K562 (cell line): Measurements from ENCODE around the gene EN1. TPM values are rescaled to one million over a fixed set of nuclear protein-coding genes. Genes with fewer than 3 reads are reported as not detected.

Source experiments
- ATAC-seq: fragments of 200-7000 bp; cut with Tn5 transposase; 3 replicates; pipeline ENCODE4 v1.9.1; 2020; ENCODE audit warnings: moderate library complexity
- BruUV-seq: library from RNA; stranded (reverse); fragments of 400-500 nt; replicated peaks from 2 replicates; lab custom pipeline; 2021; lab: Mats Ljungman, UMichigan
- CTCF ChIA-PET: fragments of 300-600 bp; formaldehyde crosslinking; extraction: SDS; loops from one replicate; lab custom pipeline; 2021; ENCODE audit warnings: low intra/inter-chr PET ratio; lab: Yijun Ruan, JAX
- POLR2A ChIA-PET: fragments of 300-600, 350-650 bp; sonication (Branson Sonifier 250); formaldehyde crosslinking; extraction: SDS; loops from one replicate; lab custom pipeline; 2021; ENCODE audit warnings: antibody characterized with exemption, inconsistent platforms; lab: Yijun Ruan, JAX
- DNase-seq, 4 experiments: peaks; one replicate each; pipeline versions ENCODE4 v3.0.0 to v3.0.0-alpha.2; 2011 to 2018; ENCODE audit warnings: low spot score in 3 of 4, mixed read lengths in 3 of 4; ENCODE audit errors: extremely low read depth in 1 of 4
- FAIRE-seq: peaks from 2 replicates; lab custom pipeline; 2011; peaks lifted over from hg19 to GRCh38; lab: Jason Lieb, UNC
- H2AFZ ChIP-seq: 2 replicates; pipeline ENCODE4 v1.6.0; 2011; ENCODE audit warnings: low read depth, low read length, control low read depth, inconsistent platforms
- H3K27ac ChIP-seq: fragments of 200-600 bp; 3 replicates; pipeline ENCODE4 v1.8.0; 2011; ENCODE audit warnings: low read depth, mild to moderate bottlenecking, control low read depth, inconsistent platforms, low read length, moderate library complexity, mixed read lengths; ENCODE audit errors: extremely low read depth
- H3K27me3 ChIP-seq, 2 experiments: fragments of 300-600 bp in 1 of 2; 2 replicates in 1 of 2; 3 replicates in 1 of 2; pipeline versions ENCODE4 v1.6.0 to v1.8.0; 2011; ENCODE audit warnings: inconsistent platforms in 2 of 2, low read length in 2 of 2, mild to moderate bottlenecking in 1 of 2, mixed read lengths in 1 of 2, moderate library complexity in 1 of 2; ENCODE audit not compliant: control insufficient read depth in 2 of 2, insufficient read depth in 2 of 2
- H3K36me3 ChIP-seq: fragments of 300-600 bp; 3 replicates; pipeline ENCODE4 v1.8.0; 2011; ENCODE audit warnings: mild to moderate bottlenecking, low read length, inconsistent platforms; ENCODE audit not compliant: control insufficient read depth, insufficient read depth
- H3K4me1 ChIP-seq, 2 experiments: fragments of 200-600 bp in 1 of 2; replicated peaks in 1 of 2; 2 replicates in 1 of 2; 3 replicates in 1 of 2; pipeline versions ENCODE4 v1.5.1 to v1.8.0; 2011; ENCODE audit warnings: inconsistent platforms in 2 of 2, low read length in 2 of 2, mild to moderate bottlenecking in 1 of 2, mixed read lengths in 1 of 2, moderate library complexity in 1 of 2; ENCODE audit not compliant: control insufficient read depth in 2 of 2, insufficient read depth in 2 of 2
- H3K4me2 ChIP-seq: 2 replicates; pipeline ENCODE4 v1.6.1; 2011; ENCODE audit warnings: low read length, control low read depth, inconsistent platforms, mixed read lengths; ENCODE audit not compliant: insufficient read depth
- H3K4me3 ChIP-seq: fragments of 200-600 bp; sonication (generic), shearing (Covaris generic); 2 replicates; pipeline ENCODE4 v1.5.1; 2016; ENCODE audit warnings: control low read depth, inconsistent platforms
- H3K79me2 ChIP-seq: fragments of 200-600 bp; 3 replicates; pipeline ENCODE4 v1.8.0; 2011; ENCODE audit warnings: low read length, inconsistent platforms; ENCODE audit not compliant: control insufficient read depth, insufficient read depth
- H3K9ac ChIP-seq, 2 experiments: 2 replicates each; pipeline versions ENCODE4 v1.6.0 to v1.6.1; 2011; ENCODE audit warnings: low read depth in 2 of 2, low read length in 2 of 2, control low read depth in 1 of 2, inconsistent platforms in 1 of 2, mild to moderate bottlenecking in 1 of 2, mixed read lengths in 1 of 2; ENCODE audit not compliant: insufficient read depth in 1 of 2
- H3K9me1 ChIP-seq: one replicate; pipeline ENCODE4 v1.6.0; 2011; ENCODE audit warnings: inconsistent platforms, mild to moderate bottlenecking, low read length, moderate library complexity; ENCODE audit not compliant: control insufficient read depth, insufficient read depth
- H3K9me3 ChIP-seq: replicated peaks from 2 replicates; pipeline ENCODE4 v1.5.1; 2011; ENCODE audit warnings: low read depth, low read length, inconsistent platforms; ENCODE audit not compliant: control insufficient read depth, insufficient read depth
- H4K20me1 ChIP-seq: replicated peaks from 2 replicates; pipeline ENCODE4 v1.6.1; 2011; ENCODE audit warnings: low read length, inconsistent platforms, mixed read lengths; ENCODE audit not compliant: control insufficient read depth, insufficient read depth
- ESRRA ChIP-seq: fragments of 450-650 bp; IDR thresholded peaks from 2 replicates; pipeline ENCODE4 v1.6.1; 2014; ENCODE audit warnings: low read depth, mild to moderate bottlenecking, moderate library complexity, borderline replicate concordance
- WGBS: fragments of 100-300 bp; shearing (Covaris generic); methylation state at CpG from one replicate; pipeline ENCODE4 v1.1.6; 2016; ENCODE audit warnings: low coverage, mixed read lengths; ENCODE audit not compliant: insufficient coverage; ENCODE audit errors: missing lambda C conversion rate; 5-methylcytosine and 5-hydroxymethylcytosine counted together
- in situ Hi-C: fragments of 300-500 bp; cut with MboI; formaldehyde crosslinking; loops from 4 replicates; pipeline ENCODE4 v1.15.0; 2018; ENCODE audit warnings: inconsistent platforms, mixed read lengths
- intact Hi-C: fragments of 100-400 bp; cut with micrococcal nuclease; formaldehyde crosslinking; loops from 2 replicates; pipeline ENCODE4 v1.14.2; 2022
- polyA plus RNA-seq, 8 experiments: library from polyadenylated mRNA; depleted of rRNA in 4 of 8; stranded (reverse) in 5 of 8; unstranded in 3 of 8; fragments of >200 nt; fragmentation: Nextera tagmentation in 2 of 8; fragmentation: Illumina TruSeq in 1 of 8; extraction: Ambion mirVana in 2 of 8; extraction: Trizol in 1 of 8; gene quantifications; 2 replicates each; pipeline versions ENCODE4 v1.2.1 to v1.2.3, GENCODE V29; 2011 to 2014; ENCODE audit warnings: inconsistent platforms in 1 of 8, missing spikeins in 1 of 8
- total RNA-seq, 7 experiments: library from RNA; depleted of rRNA in 6 of 7; stranded (reverse); fragments of >200 nt in 6 of 7; fragmentation: Illumina TruSeq in 2 of 7; extraction: Trizol in 2 of 7; gene quantifications; 2 replicates each; pipeline versions ENCODE4 v1.2.1 to v1.2.3, GENCODE V29; 2011 to 2021; ENCODE audit warnings: low replicate concordance in 1 of 7
- TF ChIP-seq, protein P1 (sequence below): fragments of 150-350 bp; IDR thresholded peaks from 2 replicates; pipeline ENCODE4 v1.6.1; 2014; ENCODE audit warnings: low read depth, mild to moderate bottlenecking, low read length, borderline replicate concordance

Gene EN1
- total and polyA plus RNA-seq, 9 of the 15 experiments (the other 6 are each of a cell fraction or from before 2014, with no cell fraction given) = 0.06 to 2.0 (median 0.51) TPM

DNA sequence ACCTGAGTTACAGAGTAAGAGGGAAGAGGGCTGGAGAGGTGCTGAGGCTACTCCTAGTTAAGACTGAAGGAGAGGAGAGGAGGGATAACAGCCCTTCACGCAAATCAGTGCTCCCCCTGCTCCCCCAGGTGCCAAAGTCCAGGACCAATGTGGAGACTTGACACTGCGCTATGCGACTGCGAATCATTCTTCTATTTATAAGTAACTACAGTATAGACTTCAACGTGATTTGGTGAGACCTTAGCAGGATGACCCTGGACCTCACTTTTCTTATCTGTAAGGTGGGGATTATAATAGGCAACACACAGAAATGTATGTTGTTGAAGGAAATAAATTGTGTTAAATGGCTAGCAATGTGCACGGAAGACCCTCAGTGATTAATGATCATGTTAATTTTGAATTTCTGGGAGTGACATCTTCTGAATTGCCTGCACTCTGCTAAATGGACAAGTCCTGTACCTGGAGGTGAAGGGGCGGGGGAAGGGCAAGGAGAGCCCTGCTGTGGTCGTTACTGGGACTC lies 11.0 kb downstream of the EN1 start:
- H3K4me3 ChIP-seq = no peak overlapping the region
- WGBS = 23% methylated on average over 8 of the region's 8 CpGs
- ATAC-seq (no peak), DNase-seq (no peak), FAIRE-seq (no peak)
- ChIA-PET POLR2A (interaction anchor here (0.6 kb wide), 1 partner anchor 115 kb away, joined by 3 read pairs; no protein-coding TSS in a partner anchor), CTCF (no interaction called here)
- no peak overlapping the region for H3K9ac ChIP-seq
- intact Hi-C loops = no loop called here
- H3K9me1 ChIP-seq = no peaks in the 10 kb centered on the region
- H3K27me3 ChIP-seq = peaks cover 0 to 29% of the 10 kb centered on the region in 2 experiments; a peak in 3 of 5 replicates
- in situ Hi-C loops = no loop called here
- H2AFZ ChIP-seq = no peak overlapping the region
- peaks cover 0 to 19% of the 10 kb centered on the region in 2 experiments; a peak in 2 of 5 replicates for H3K4me1 ChIP-seq
- H3K4me2 ChIP-seq = no peak overlapping the region
- H4K20me1 ChIP-seq = no peaks in the 10 kb centered on the region
- no peaks in the 10 kb centered on the region for H3K36me3 ChIP-seq
- no TSS peak for BruUV-seq
- no peaks in the 10 kb centered on the region for H3K79me2 ChIP-seq
- no peaks in the 10 kb centered on the region for H3K9me3 ChIP-seq
- TF ChIP-seq, protein P1, sequence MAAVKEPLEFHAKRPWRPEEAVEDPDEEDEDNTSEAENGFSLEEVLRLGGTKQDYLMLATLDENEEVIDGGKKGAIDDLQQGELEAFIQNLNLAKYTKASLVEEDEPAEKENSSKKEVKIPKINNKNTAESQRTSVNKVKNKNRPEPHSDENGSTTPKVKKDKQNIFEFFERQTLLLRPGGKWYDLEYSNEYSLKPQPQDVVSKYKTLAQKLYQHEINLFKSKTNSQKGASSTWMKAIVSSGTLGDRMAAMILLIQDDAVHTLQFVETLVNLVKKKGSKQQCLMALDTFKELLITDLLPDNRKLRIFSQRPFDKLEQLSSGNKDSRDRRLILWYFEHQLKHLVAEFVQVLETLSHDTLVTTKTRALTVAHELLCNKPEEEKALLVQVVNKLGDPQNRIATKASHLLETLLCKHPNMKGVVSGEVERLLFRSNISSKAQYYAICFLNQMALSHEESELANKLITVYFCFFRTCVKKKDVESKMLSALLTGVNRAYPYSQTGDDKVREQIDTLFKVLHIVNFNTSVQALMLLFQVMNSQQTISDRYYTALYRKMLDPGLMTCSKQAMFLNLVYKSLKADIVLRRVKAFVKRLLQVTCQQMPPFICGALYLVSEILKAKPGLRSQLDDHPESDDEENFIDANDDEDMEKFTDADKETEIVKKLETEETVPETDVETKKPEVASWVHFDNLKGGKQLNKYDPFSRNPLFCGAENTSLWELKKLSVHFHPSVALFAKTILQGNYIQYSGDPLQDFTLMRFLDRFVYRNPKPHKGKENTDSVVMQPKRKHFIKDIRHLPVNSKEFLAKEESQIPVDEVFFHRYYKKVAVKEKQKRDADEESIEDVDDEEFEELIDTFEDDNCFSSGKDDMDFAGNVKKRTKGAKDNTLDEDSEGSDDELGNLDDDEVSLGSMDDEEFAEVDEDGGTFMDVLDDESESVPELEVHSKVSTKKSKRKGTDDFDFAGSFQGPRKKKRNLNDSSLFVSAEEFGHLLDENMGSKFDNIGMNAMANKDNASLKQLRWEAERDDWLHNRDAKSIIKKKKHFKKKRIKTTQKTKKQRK = no peak
- TF ChIP-seq ESRRA = peak; percentile 43; the same call in 1 of the 2 replicates
- H3K27ac ChIP-seq = no peak overlapping the region
